ENCODE data around the gene SSBP3.

DNA sequence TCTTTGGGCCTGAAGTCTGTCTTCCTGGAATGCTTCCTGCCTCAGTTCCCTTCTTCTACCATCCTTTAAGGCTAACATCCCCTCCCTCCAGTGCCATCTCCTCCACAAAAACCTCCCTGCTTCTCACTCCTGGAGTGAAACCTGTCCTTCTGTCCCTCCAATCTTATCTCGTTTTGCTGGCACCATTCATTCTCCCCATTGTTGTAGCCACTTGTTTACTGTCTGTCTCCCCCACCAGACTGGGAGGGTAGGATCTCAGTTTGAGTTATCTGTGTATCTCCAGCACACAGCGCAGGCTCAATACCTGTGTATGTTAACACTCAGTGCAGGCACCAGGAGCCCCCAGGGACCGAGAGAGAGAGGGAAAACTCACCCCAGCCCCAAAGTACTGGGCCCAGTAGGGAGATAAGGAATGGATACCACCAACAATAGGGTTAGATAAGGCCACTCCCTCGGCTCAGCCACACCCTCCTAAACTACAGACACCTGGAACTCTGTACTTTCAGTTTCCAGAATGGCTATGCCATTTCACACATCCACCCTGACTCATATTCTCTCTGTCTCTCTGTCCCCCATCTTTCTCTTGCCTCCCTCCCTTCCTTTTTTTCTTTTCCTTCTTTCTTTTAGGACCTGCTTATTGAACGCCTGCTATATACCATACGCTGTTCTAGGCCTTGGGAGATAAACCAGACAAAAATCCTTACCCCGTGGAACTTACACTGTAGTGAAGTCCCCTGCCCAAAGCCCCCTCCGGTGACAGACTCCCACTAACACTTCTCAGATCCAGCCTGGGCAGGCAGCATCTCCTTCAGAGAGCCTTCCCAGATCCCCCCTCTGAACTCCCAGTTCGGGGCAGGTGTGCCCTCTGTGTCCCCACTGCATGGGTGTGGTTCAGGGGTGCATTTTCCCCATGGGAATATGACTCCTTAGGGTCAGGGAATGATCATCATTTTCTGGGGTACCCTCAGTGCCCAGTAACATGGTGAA, 3.3 kb upstream of the SSBP3 start:
- TF ChIP-seq, protein P1, sequence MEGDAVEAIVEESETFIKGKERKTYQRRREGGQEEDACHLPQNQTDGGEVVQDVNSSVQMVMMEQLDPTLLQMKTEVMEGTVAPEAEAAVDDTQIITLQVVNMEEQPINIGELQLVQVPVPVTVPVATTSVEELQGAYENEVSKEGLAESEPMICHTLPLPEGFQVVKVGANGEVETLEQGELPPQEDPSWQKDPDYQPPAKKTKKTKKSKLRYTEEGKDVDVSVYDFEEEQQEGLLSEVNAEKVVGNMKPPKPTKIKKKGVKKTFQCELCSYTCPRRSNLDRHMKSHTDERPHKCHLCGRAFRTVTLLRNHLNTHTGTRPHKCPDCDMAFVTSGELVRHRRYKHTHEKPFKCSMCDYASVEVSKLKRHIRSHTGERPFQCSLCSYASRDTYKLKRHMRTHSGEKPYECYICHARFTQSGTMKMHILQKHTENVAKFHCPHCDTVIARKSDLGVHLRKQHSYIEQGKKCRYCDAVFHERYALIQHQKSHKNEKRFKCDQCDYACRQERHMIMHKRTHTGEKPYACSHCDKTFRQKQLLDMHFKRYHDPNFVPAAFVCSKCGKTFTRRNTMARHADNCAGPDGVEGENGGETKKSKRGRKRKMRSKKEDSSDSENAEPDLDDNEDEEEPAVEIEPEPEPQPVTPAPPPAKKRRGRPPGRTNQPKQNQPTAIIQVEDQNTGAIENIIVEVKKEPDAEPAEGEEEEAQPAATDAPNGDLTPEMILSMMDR (IDR thresholded peaks at IDR 0.05), result no peak
- no peak for TF ChIP-seq POLR2A (IDR thresholded peaks at IDR 0.05)

Data from thyroid gland (tissue), 4 donors.